Measurements from ENCODE around the gene PLD1. TPM values are rescaled to one million over a fixed set of nuclear protein-coding genes. Genes with fewer than 3 reads are reported as not detected.

Gene PLD1
- total RNA-seq, 6 donors from 2014 or later = 11.2 to 47.1 (median 15.6) TPM

DNA sequence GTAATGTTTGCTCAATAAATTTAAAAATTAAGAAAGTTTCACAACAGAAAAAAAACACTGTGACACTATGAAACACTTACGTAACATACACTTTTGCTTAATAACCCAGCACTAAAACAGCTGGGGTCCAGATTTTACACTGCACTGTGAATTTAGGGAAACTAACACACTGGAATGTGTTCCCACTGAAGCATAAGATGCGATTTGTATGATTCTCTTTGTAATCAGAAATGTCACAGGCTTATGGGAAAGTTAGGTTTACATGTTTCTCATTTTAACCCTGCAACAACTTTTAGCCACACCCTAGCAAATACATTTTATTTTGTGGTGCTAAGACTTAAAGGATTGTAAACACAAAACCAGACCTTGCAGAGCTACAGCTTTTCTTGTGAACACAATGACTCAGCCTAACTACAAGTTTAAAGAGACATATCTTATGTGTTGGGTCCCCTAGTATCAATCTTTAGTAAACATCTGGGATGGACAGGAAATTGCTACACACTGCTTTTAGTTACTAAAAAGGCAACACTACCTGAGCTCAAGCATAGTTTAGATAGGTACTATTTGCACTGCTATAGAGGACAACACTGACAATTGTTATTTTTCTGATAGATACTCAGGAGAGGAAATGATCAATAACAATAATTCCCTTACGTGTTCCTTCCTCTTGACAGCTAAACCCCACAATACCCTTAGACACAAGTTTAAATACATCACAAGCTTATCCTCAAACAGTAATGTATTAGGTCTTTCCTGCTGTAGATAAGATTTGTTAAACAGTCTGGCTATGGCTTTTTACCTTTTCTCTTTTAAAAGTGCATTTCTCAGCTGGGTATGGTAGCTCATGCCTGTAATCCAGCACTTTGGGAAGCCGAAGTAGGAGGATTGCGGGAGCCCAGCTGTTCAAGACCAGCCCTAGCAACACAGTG is 3.8 kb downstream of the PLD1 start:
- no peaks in the 10 kb centered on the region for H3K27me3 ChIP-seq
- peaks cover 30 to 47% (median 42%) of the 10 kb centered on the region in 4 donors for H3K4me1 ChIP-seq
- TF ChIP-seq, protein P1, sequence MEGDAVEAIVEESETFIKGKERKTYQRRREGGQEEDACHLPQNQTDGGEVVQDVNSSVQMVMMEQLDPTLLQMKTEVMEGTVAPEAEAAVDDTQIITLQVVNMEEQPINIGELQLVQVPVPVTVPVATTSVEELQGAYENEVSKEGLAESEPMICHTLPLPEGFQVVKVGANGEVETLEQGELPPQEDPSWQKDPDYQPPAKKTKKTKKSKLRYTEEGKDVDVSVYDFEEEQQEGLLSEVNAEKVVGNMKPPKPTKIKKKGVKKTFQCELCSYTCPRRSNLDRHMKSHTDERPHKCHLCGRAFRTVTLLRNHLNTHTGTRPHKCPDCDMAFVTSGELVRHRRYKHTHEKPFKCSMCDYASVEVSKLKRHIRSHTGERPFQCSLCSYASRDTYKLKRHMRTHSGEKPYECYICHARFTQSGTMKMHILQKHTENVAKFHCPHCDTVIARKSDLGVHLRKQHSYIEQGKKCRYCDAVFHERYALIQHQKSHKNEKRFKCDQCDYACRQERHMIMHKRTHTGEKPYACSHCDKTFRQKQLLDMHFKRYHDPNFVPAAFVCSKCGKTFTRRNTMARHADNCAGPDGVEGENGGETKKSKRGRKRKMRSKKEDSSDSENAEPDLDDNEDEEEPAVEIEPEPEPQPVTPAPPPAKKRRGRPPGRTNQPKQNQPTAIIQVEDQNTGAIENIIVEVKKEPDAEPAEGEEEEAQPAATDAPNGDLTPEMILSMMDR (IDR thresholded peaks at IDR 0.05) = no peak
- TF ChIP-seq POLR2AphosphoS5 (IDR thresholded peaks at IDR 0.05) (no peak), POLR2A (IDR thresholded peaks at IDR 0.05) (no peak)
- WGBS, 2 donors = 52 to 53% methylated on average over 5 of the region's 5 CpGs
- H3K9me3 ChIP-seq = no peaks in the 10 kb centered on the region
- peak overlapping the region in 3 of 4 donors; percentile 23 to 63 (median 59) for H3K27ac ChIP-seq
- ATAC-seq (ENCODE audit: low FRiP score in 2 of 2) = no peak
- no peak overlapping the region for H3K4me3 ChIP-seq
- H3K36me3 ChIP-seq = no peaks in the 10 kb centered on the region
- no peak for DNase-seq

DNA sequence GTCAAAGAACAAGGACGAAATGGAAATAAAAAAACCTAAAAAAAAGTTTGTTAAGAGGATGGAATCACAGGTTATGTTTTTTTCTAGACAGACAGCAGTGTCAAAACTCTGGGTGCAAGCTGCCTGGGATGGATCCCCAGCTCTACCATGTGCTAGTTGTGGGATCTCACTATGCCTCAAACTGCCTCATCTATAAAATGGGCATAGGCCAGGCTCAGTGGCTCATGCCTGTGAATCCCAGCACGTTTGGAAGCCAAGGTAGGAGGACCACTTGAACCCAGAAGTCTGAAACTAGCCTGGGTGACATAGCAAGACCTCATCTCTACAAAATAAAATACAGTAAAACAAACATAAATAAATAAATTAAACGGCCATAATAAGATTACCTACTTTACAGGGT is 4.6 kb downstream of the PLD1 start:
- WGBS, 2 donors = 52 to 54% methylated on average over 3 of the region's 3 CpGs
- H3K36me3 ChIP-seq = no peaks in the 10 kb centered on the region
- TF ChIP-seq POLR2AphosphoS5 (IDR thresholded peaks at IDR 0.05) = no peak
- TF ChIP-seq, protein P1 (IDR thresholded peaks at IDR 0.05) = no peak
- TF ChIP-seq POLR2A (IDR thresholded peaks at IDR 0.05) = no peak
- TF ChIP-seq EP300 (IDR thresholded peaks at IDR 0.05) = no peak
- H3K4me3 ChIP-seq = no peak overlapping the region
- peak overlapping the region in 3 of 4 donors; percentile 23 to 63 (median 59) for H3K27ac ChIP-seq
- no peaks in the 10 kb centered on the region for H3K9me3 ChIP-seq
- ATAC-seq (ENCODE audit: low FRiP score in 2 of 2) (no peak), DNase-seq (no peak)
- no peaks in the 10 kb centered on the region for H3K27me3 ChIP-seq
- H3K4me1 ChIP-seq = peaks cover 22 to 40% (median 35%) of the 10 kb centered on the region in 4 donors

DNA sequence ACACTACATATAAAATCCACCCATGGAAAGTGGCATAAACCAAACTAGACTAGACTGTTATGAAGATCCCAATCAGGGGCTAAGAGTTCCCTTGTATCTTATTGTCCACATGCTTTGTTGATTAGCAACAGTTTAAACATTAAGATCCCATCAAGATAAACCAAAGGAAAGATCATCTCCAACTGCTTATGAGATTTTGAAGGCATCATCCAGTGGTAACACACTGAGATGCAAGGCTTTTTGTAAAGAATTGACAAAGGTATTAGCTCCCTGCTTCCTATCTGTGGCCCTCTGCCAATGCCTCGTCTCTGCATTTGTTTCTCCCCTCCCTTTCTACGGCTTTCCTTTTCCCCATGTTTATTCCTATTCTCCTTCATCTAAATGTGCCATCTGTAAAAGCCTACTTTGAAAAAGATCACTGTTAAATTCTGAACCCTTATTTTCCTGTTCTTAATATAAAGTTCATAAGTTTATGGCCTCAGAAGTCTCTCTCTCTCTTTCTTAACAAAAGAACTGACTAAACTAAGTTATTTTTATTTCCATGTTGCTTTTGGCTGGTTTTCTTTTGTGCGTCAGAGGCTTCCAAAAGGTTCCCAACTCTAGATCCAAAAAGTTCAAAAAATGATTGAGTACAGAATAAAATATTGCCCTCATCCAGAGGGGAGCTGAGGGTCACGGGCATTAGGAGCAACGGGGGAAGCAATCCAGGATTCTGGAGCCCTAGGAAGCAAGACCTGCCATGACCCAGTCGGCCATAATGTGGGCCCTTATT is 5.5 kb downstream of the PLD1 start:
- DNase-seq (no peak), ATAC-seq (ENCODE audit: low FRiP score in 2 of 2) (no peak)
- H3K4me3 ChIP-seq = no peak overlapping the region
- peaks cover 20 to 35% (median 32%) of the 10 kb centered on the region in 4 donors for H3K4me1 ChIP-seq
- peak overlapping the region in 3 of 4 donors; percentile 26 to 63 (median 43) for H3K27ac ChIP-seq
- no peaks in the 10 kb centered on the region for H3K9me3 ChIP-seq
- H3K36me3 ChIP-seq = no peaks in the 10 kb centered on the region
- WGBS, 2 donors = 54 to 77% methylated on average over 6 of the region's 6 CpGs
- TF ChIP-seq EP300 (IDR thresholded peaks at IDR 0.05) = peak in 1 of 4 donors; percentile 3
- no peak for TF ChIP-seq POLR2A (IDR thresholded peaks at IDR 0.05)
- H3K27me3 ChIP-seq = no peaks in the 10 kb centered on the region

DNA sequence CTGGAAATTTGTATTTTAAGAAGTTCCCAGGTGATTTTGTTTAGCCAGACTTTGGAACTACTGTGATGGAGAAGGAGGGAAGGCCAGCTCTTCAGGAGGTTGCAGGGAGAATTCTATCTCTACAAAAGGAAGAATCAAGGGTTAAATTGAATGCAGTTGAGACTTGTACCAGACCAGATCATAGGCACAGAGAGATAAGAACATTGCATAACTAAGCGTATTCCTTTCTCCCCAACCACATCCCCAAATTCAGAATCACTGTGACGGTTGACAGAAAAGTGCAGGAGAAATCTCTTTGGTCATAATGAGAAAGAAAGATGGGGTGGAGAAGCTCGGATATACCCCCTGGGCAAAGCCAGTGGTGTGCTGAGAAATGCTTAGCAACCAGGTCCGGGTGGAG is 7.2 kb downstream of the PLD1 start:
- Histone ChIP-seq H3K4me3 (no peak overlapping the region), H3K27me3 (no peaks in the 10 kb centered on the region), H3K9me3 (no peaks in the 10 kb centered on the region), H3K27ac (no peak overlapping the region), H3K4me1 (peaks cover 20 to 26% (median 23%) of the 10 kb centered on the region in 4 donors), H3K36me3 (no peaks in the 10 kb centered on the region)
- no peak for DNase-seq
- 75 to 84% methylated on average over 4 of the region's 4 CpGs for WGBS, 2 donors
- TF ChIP-seq EP300 (IDR thresholded peaks at IDR 0.05) = no peak
- TF ChIP-seq POLR2AphosphoS5 (IDR thresholded peaks at IDR 0.05) = no peak
- no peak for TF ChIP-seq POLR2A (IDR thresholded peaks at IDR 0.05)
- TF ChIP-seq, protein P1 (IDR thresholded peaks at IDR 0.05) = no peak
- ATAC-seq (ENCODE audit: low FRiP score in 2 of 2) = no peak

DNA sequence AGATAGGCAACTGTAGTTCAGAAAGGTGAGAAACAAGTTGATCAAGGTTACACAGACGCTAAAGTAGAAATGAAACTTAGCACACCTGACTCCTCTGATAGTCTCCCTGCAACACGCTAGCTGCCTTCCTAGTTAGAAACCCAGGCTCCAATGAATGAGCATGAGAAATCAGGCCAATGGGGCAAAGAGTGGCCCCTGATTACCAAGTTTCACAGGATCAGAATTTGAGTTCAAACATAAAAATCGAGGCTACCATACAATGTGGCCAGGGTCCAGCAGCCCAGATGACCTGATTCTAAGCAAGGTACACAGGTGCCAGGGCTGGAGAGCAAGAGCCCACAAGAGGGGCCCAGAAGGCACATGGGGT is 7.7 kb downstream of the PLD1 start:
- ATAC-seq (ENCODE audit: low FRiP score in 2 of 2) (no peak), DNase-seq (no peak)
- WGBS, 2 donors = 82 to 87% methylated on average over 3 of the region's 3 CpGs
- TF ChIP-seq POLR2AphosphoS5 (IDR thresholded peaks at IDR 0.05) (no peak), EP300 (IDR thresholded peaks at IDR 0.05) (no peak)
- TF ChIP-seq, protein P1 (IDR thresholded peaks at IDR 0.05) = no peak
- H3K9me3 ChIP-seq = no peaks in the 10 kb centered on the region
- no peaks in the 10 kb centered on the region for H3K27me3 ChIP-seq
- no peak overlapping the region for H3K4me3 ChIP-seq
- no peak overlapping the region for H3K27ac ChIP-seq
- no peaks in the 10 kb centered on the region for H3K36me3 ChIP-seq
- peaks cover 20 to 26% (median 23%) of the 10 kb centered on the region in 4 donors for H3K4me1 ChIP-seq
